Parathyroid adenoma (tissue), 2 donors: ENCODE results near the gene USP24.

ENCODE experiments used
- H2AFZ ChIP-seq: fragments of 300-600 bp; sonication (generic); one replicate; pipeline ENCODE4 v1.7.0; 2017; ENCODE audit warnings: antibody characterized with exemption, mild to moderate bottlenecking
- H3K27ac ChIP-seq: fragments of 300-600 bp; sonication (generic); one replicate; pipeline ENCODE4 v1.7.0; 2017
- H3K27me3 ChIP-seq: fragments of 300-600 bp; sonication (generic); one replicate; pipeline ENCODE4 v1.7.0; 2017; ENCODE audit warnings: low read length; ENCODE audit not compliant: control insufficient read depth, insufficient read depth
- H3K36me3 ChIP-seq: fragments of 300-600 bp; sonication (generic); one replicate; pipeline ENCODE4 v1.7.0; 2017; ENCODE audit warnings: low read length; ENCODE audit not compliant: control insufficient read depth, insufficient read depth
- H3K4me1 ChIP-seq: fragments of 300-600 bp; sonication (generic); one replicate; pipeline ENCODE4 v1.7.0; 2017; ENCODE audit warnings: control low read depth
- H3K4me2 ChIP-seq: fragments of 300-600 bp; sonication (generic); one replicate; pipeline ENCODE4 v1.7.0; 2017; ENCODE audit warnings: low read length
- H3K4me3 ChIP-seq: fragments of 300-600 bp; sonication (generic); one replicate; pipeline ENCODE4 v1.7.0; 2017; ENCODE audit warnings: low read depth, low read length
- H3K79me2 ChIP-seq: fragments of 300-600 bp; sonication (generic); one replicate; pipeline ENCODE4 v1.7.0; 2017; ENCODE audit warnings: control low read depth
- H3K9ac ChIP-seq: fragments of 300-600 bp; sonication (generic); one replicate; pipeline ENCODE4 v1.7.0; 2017; ENCODE audit warnings: mild to moderate bottlenecking
- H3K9me3 ChIP-seq: fragments of 300-600 bp; sonication (generic); one replicate; pipeline ENCODE4 v1.7.0; 2017; ENCODE audit warnings: low read length; ENCODE audit not compliant: control insufficient read depth
- CTCF ChIP-seq: fragments of 300-600 bp; sonication (generic); IDR thresholded peaks from one replicate; pipeline ENCODE4 v1.7.0; 2017; ENCODE audit warnings: antibody characterized with exemption, mild to moderate bottlenecking
- donor health status: primary hyperparathyroidism.

The USP24 gene

GRCh38 chr1:55049271-55049913 lies 165.8 kb downstream of the USP24 start:
- H3K27me3 ChIP-seq, result no peaks in the 10 kb centered on the region
- no peak for TF ChIP-seq CTCF
- H3K4me1 ChIP-seq, result no peaks in the 10 kb centered on the region
- no peaks in the 10 kb centered on the region for H3K36me3 ChIP-seq
- no peaks in the 10 kb centered on the region for H3K79me2 ChIP-seq
- H3K9me3 ChIP-seq, result no peaks in the 10 kb centered on the region
- no peak overlapping the region for H3K9ac ChIP-seq
- no peak overlapping the region for H3K27ac ChIP-seq
- no peak overlapping the region for H3K4me2 ChIP-seq
- no peak overlapping the region for H2AFZ ChIP-seq
- no peak overlapping the region for H3K4me3 ChIP-seq

- H3K36me3 ChIP-seq, result no peaks in the 10 kb centered on the region
- H3K79me2 ChIP-seq, result no peaks in the 10 kb centered on the region
- H2AFZ ChIP-seq, result no peak overlapping the region
- H3K9ac ChIP-seq, result no peak overlapping the region
- H3K27me3 ChIP-seq, result no peaks in the 10 kb centered on the region
- H3K4me3 ChIP-seq, result no peak overlapping the region
- H3K27ac ChIP-seq, result no peak overlapping the region
- no peak for TF ChIP-seq CTCF
- no peaks in the 10 kb centered on the region for H3K4me1 ChIP-seq
- no peak overlapping the region for H3K4me2 ChIP-seq
- H3K9me3 ChIP-seq, result no peaks in the 10 kb centered on the region
These were observed 166.5 kb downstream of the USP24 start for GRCh38 chr1:55048453-55049270.

- Histone ChIP-seq H3K4me3 (no peak overlapping the region), H3K4me1 (no peaks in the 10 kb centered on the region), H3K9ac (no peak overlapping the region)
These were observed 167.6 kb downstream of the USP24 start for GRCh38 chr1:55047611-55048010.

GRCh38 chr1:55046871-55047270 lies 168.3 kb downstream of the USP24 start:
- Histone ChIP-seq H3K27ac (no peak overlapping the region), H3K9ac (no peak overlapping the region), H3K4me3 (no peak overlapping the region), H3K79me2 (no peaks in the 10 kb centered on the region), H3K9me3 (no peaks in the 10 kb centered on the region), H3K36me3 (no peaks in the 10 kb centered on the region), H2AFZ (no peak overlapping the region), H3K4me2 (no peak overlapping the region), H3K27me3 (no peaks in the 10 kb centered on the region), H3K4me1 (no peaks in the 10 kb centered on the region)
- TF ChIP-seq CTCF, result no peak

More at GRCh38 chr1:55047611-55048010, 167.6 kb downstream of the USP24 start:
- Histone ChIP-seq H3K79me2 (no peaks in the 10 kb centered on the region), H3K4me2 (no peak overlapping the region), H2AFZ (no peak overlapping the region), H3K9me3 (no peaks in the 10 kb centered on the region), H3K27me3 (no peaks in the 10 kb centered on the region), H3K36me3 (no peaks in the 10 kb centered on the region), H3K27ac (no peak overlapping the region)
- no peak for TF ChIP-seq CTCF
